H1 (cell line): ENCODE results near the gene SVEP1. TPM values are rescaled to one million over a fixed set of nuclear protein-coding genes. Genes with fewer than 3 reads are reported as not detected.

Source experiments
- CTCF ChIA-PET: fragments of 300-600 bp; sonication (Branson Sonifier 250); formaldehyde crosslinking; loops from one replicate; lab custom pipeline; 2021; ENCODE audit not compliant: partially characterized antibody; lab: Charles Lee
- POLR2A ChIA-PET: fragments of 300-600 bp; sonication (Branson Sonifier 250); formaldehyde crosslinking; loops from one replicate; lab custom pipeline; 2021; ENCODE audit warnings: inconsistent platforms; ENCODE audit not compliant: partially characterized antibody; lab: Charles Lee
- DNase-seq, 2 experiments: peaks; one replicate each; pipeline versions ENCODE4 v3.0.0 to v3.0.0-alpha.2; 2010 to 2022; ENCODE audit warnings: low spot score in 2 of 2, low read depth in 1 of 2, mixed read lengths in 1 of 2
- FAIRE-seq: peaks from 2 replicates; lab custom pipeline; 2011; peaks lifted over from hg19 to GRCh38; lab: Jason Lieb, UNC
- H2AFZ ChIP-seq: 2 replicates; pipeline ENCODE4 v1.8.1; 2012; ENCODE audit warnings: low read length, inconsistent platforms
- H2AK5ac ChIP-seq: 2 replicates; pipeline ENCODE4 v1.6.1; 2013; ENCODE audit warnings: low read depth, low read length
- H2BK120ac ChIP-seq: replicated peaks from 2 replicates; pipeline ENCODE3; 2013; ENCODE audit warnings: low read depth, low read length, inconsistent platforms
- H2BK12ac ChIP-seq: 2 replicates; pipeline ENCODE4 v1.6.1; 2013; ENCODE audit warnings: low read depth, low read length
- H2BK15ac ChIP-seq: 2 replicates; pipeline ENCODE4 v1.6.1; 2013; ENCODE audit warnings: low read length
- H2BK20ac ChIP-seq: 2 replicates; pipeline ENCODE4 v1.6.1; 2013; ENCODE audit warnings: low read length
- H2BK5ac ChIP-seq: 2 replicates; pipeline ENCODE4 v1.6.1; 2013; ENCODE audit warnings: low read depth, low read length
- H3K14ac ChIP-seq: 2 replicates; pipeline ENCODE4 v1.6.1; 2013; ENCODE audit warnings: inconsistent platforms; ENCODE audit not compliant: insufficient read length
- H3K18ac ChIP-seq: 2 replicates; pipeline ENCODE4 v1.6.1; 2013; ENCODE audit warnings: low read length; ENCODE audit errors: extremely low read depth
- H3K23ac ChIP-seq: 2 replicates; pipeline ENCODE4 v1.6.1; 2013; ENCODE audit warnings: inconsistent platforms; ENCODE audit not compliant: insufficient read length
- H3K23me2 ChIP-seq: 2 replicates; pipeline ENCODE4 v1.6.1; 2013; ENCODE audit warnings: low read depth, low read length
- H3K27ac ChIP-seq: 2 replicates; pipeline ENCODE4 v1.6.1; 2011; ENCODE audit warnings: low read depth, low read length, inconsistent platforms
- H3K27me3 ChIP-seq, 4 experiments: replicated peaks in 1 of 4; 1 replicate in 1 of 4; 2 replicates in 3 of 4; pipeline versions ENCODE4 v1.6.1 to v1.8.1; 2011 to 2013; ENCODE audit warnings: low read length in 3 of 4, mild to moderate bottlenecking in 3 of 4, inconsistent platforms in 2 of 4, mixed read lengths in 2 of 4, moderate library complexity in 1 of 4; ENCODE audit not compliant: control insufficient read depth in 3 of 4, insufficient read depth in 3 of 4; ENCODE audit errors: extremely low read depth in 1 of 4
- H3K36me3 ChIP-seq, 4 experiments: 2 replicates each; pipeline versions ENCODE4 v1.6.1 to v1.8.1; 2011 to 2013; ENCODE audit warnings: mild to moderate bottlenecking in 4 of 4, low read length in 3 of 4, moderate library complexity in 2 of 4, control low read depth in 1 of 4, inconsistent platforms in 1 of 4; ENCODE audit not compliant: insufficient read depth in 4 of 4, control insufficient read depth in 2 of 4
- H3K4ac ChIP-seq: replicated peaks from 2 replicates; pipeline ENCODE3; 2013; ENCODE audit warnings: low read length, low read depth, mixed read lengths, inconsistent platforms; ENCODE audit not compliant: insufficient read length
- H3K4me1 ChIP-seq, 4 experiments: replicated peaks in 1 of 4; 1 replicate in 1 of 4; 2 replicates in 3 of 4; pipeline versions ENCODE4 v1.6.1 to v1.8.1; 2011 to 2013; ENCODE audit warnings: low read length in 3 of 4, inconsistent platforms in 2 of 4, mixed read lengths in 1 of 4; ENCODE audit not compliant: insufficient read depth in 4 of 4, control insufficient read depth in 3 of 4
- H3K4me2 ChIP-seq, 2 experiments: 2 replicates each; pipeline versions ENCODE4 v1.6.1 to v1.8.1; 2011 to 2013; ENCODE audit warnings: low read depth in 2 of 2, low read length in 2 of 2, control low read depth in 1 of 2, inconsistent platforms in 1 of 2, mild to moderate bottlenecking in 1 of 2; ENCODE audit not compliant: insufficient read depth in 1 of 2
- H3K4me3 ChIP-seq, 4 experiments: fragments of 200-600, 300-600 bp in 1 of 4; sonication (generic), shearing (Covaris generic), sonication (Bioruptor Twin) in 1 of 4; 2 replicates each; pipeline versions ENCODE4 v1.5.1 to v1.8.1; 2011 to 2016; ENCODE audit warnings: low read length in 4 of 4, low read depth in 3 of 4, control low read depth in 2 of 4, inconsistent platforms in 2 of 4, mild to moderate bottlenecking in 2 of 4, mixed read lengths in 1 of 4, moderate library complexity in 1 of 4; ENCODE audit not compliant: insufficient read depth in 2 of 4; ENCODE audit errors: extremely low read depth in 1 of 4
- H3K56ac ChIP-seq: replicated peaks from 2 replicates; pipeline ENCODE3; 2013; ENCODE audit warnings: low read depth, mild to moderate bottlenecking, mixed read lengths, low read length, inconsistent platforms; ENCODE audit not compliant: insufficient read length
- H3K79me1 ChIP-seq: 2 replicates; pipeline ENCODE4 v1.6.1; 2013; ENCODE audit warnings: low read depth, low read length, control low read depth
- H3K79me2 ChIP-seq, 2 experiments: 2 replicates each; pipeline versions ENCODE4 v1.6.1 to v1.8.1; 2012 to 2013; ENCODE audit warnings: low read length in 2 of 2, mild to moderate bottlenecking in 2 of 2, inconsistent platforms in 1 of 2; ENCODE audit not compliant: insufficient read depth in 2 of 2, control insufficient read depth in 1 of 2
- H3K9ac ChIP-seq, 4 experiments: replicated peaks in 1 of 4; 1 replicate in 1 of 4; 2 replicates in 3 of 4; pipeline versions ENCODE4 v1.6.1 to v1.8.1; 2011 to 2013; ENCODE audit warnings: low read depth in 3 of 4, low read length in 3 of 4, control low read depth in 2 of 4, mild to moderate bottlenecking in 2 of 4, moderate library complexity in 2 of 4, inconsistent platforms in 1 of 4; ENCODE audit errors: extremely low read depth in 1 of 4
- H3K9me3 ChIP-seq, 2 experiments: 2 replicates each; pipeline versions ENCODE4 v1.6.1 to v1.8.1; 2012 to 2013; ENCODE audit warnings: mild to moderate bottlenecking in 2 of 2, moderate library complexity in 2 of 2, control low read depth in 1 of 2, inconsistent platforms in 1 of 2, low read depth in 1 of 2, low read length in 1 of 2, mixed read lengths in 1 of 2; ENCODE audit not compliant: insufficient read depth in 2 of 2
- H4K20me1 ChIP-seq, 2 experiments: replicated peaks in 1 of 2; 2 replicates each; pipeline versions ENCODE3 to v1.8.1; 2011 to 2013; ENCODE audit warnings: inconsistent platforms in 2 of 2, low read length in 2 of 2, mild to moderate bottlenecking in 1 of 2; ENCODE audit not compliant: insufficient read depth in 2 of 2, control insufficient read depth in 1 of 2
- H4K5ac ChIP-seq: 2 replicates; pipeline ENCODE4 v1.6.1; 2013; ENCODE audit warnings: low read length, low read depth, mixed read lengths, inconsistent platforms; ENCODE audit not compliant: insufficient read length
- H4K8ac ChIP-seq: 2 replicates; pipeline ENCODE4 v1.8.0; 2013; ENCODE audit warnings: mild to moderate bottlenecking, moderate library complexity, low read length, inconsistent platforms; ENCODE audit not compliant: insufficient read depth; ENCODE audit errors: extremely low read depth
- H4K91ac ChIP-seq: replicated peaks from 2 replicates; pipeline ENCODE3; 2013; ENCODE audit warnings: low read length, mixed read lengths, inconsistent platforms; ENCODE audit not compliant: insufficient read length
- BCL11A ChIP-seq, 2 experiments: IDR thresholded peaks; one replicate each; pipeline ENCODE4 v1.6.1; 2011; ENCODE audit warnings: low read depth in 2 of 2, low read length in 2 of 2, mild to moderate bottlenecking in 2 of 2
- HDAC6 ChIP-seq: IDR thresholded peaks from one replicate; pipeline ENCODE4 v1.7.1; 2012; ENCODE audit warnings: low read depth, mild to moderate bottlenecking, inconsistent platforms, low read length, moderate library complexity
- POLR2AphosphoS5 ChIP-seq: IDR thresholded peaks from 2 replicates; pipeline ENCODE4 v1.6.1; 2011; ENCODE audit warnings: low read depth, low read length
- SAP30 ChIP-seq: fragments of 300-600 bp; sonication (generic); IDR thresholded peaks from 2 replicates; pipeline ENCODE4 v1.7.1; 2012; ENCODE audit warnings: low read length, moderate library complexity, mild to moderate bottlenecking, inconsistent platforms; ENCODE audit not compliant: insufficient read depth, insufficient replicate concordance
- SRF ChIP-seq: IDR thresholded peaks from 2 replicates; pipeline ENCODE4 v1.6.1; 2011; ENCODE audit warnings: mild to moderate bottlenecking, low read depth, low read length, moderate library complexity
- YY1 ChIP-seq: IDR thresholded peaks from 2 replicates; pipeline ENCODE4 v1.6.1; 2011; ENCODE audit warnings: low read depth, mild to moderate bottlenecking, low read length
- WGBS, 2 experiments: shearing (Covaris generic) in 1 of 2; methylation state at CpG; one replicate each; pipeline versions ENCODE4 v1.1.6 to v1.1.7; 2013 to 2015; ENCODE audit warnings: low lambda C conversion rate in 2 of 2, mixed read lengths in 2 of 2, inconsistent platforms in 1 of 2, low coverage in 1 of 2, missing lambda C conversion rate in 1 of 2; ENCODE audit not compliant: insufficient replicate concordance in 2 of 2, insufficient coverage in 1 of 2, insufficient read length in 1 of 2; ENCODE audit errors: extremely low coverage in 1 of 2, missing lambda C conversion rate in 1 of 2; 5-methylcytosine and 5-hydroxymethylcytosine counted together
- polyA plus RNA-seq, 7 experiments: library from polyadenylated mRNA; depleted of rRNA in 3 of 7; stranded (reverse) in 5 of 7; unstranded in 2 of 7; fragments of >200 nt in 5 of 7; fragments of 200-250 nt in 2 of 7; gene quantifications; 1 replicate in 5 of 7; 2 replicates in 1 of 7; 4 replicates in 1 of 7; pipeline versions ENCODE4 v1.2.1 to v1.2.3, GENCODE V29; 2011 to 2013; ENCODE audit warnings: missing spikeins in 2 of 7, mixed read lengths in 2 of 7
- total RNA-seq: library from RNA; stranded (reverse); fragmentation: NEBNext Ultra II Directional; extraction: Animal tissue kit (Norgen Biotek cat#: 25700); gene quantifications from 2 replicates; pipeline ENCODE4 v1.2.1, GENCODE V29; 2021
- TF ChIP-seq, protein P1 (sequence below), 3 experiments: IDR thresholded peaks; 1 replicate in 2 of 3; 2 replicates in 1 of 3; pipeline versions ENCODE4 v1.5.1 to v1.6.1; 2011; ENCODE audit warnings: low read length in 3 of 3, mild to moderate bottlenecking in 3 of 3, inconsistent platforms in 2 of 3, low read depth in 1 of 3, moderate library complexity in 1 of 3; ENCODE audit not compliant: insufficient read depth in 1 of 3; ENCODE audit errors: control extremely low read depth in 1 of 3
- TF ChIP-seq, protein P2 (sequence below): IDR thresholded peaks from 2 replicates; pipeline ENCODE4 v1.6.1; 2012; ENCODE audit warnings: inconsistent platforms

SVEP1 gene
- total and polyA plus RNA-seq, 2 of the 8 experiments (the other 6 are each of a cell fraction or from before 2014, with no cell fraction given): 0.11 to 0.37 TPM

DNA sequence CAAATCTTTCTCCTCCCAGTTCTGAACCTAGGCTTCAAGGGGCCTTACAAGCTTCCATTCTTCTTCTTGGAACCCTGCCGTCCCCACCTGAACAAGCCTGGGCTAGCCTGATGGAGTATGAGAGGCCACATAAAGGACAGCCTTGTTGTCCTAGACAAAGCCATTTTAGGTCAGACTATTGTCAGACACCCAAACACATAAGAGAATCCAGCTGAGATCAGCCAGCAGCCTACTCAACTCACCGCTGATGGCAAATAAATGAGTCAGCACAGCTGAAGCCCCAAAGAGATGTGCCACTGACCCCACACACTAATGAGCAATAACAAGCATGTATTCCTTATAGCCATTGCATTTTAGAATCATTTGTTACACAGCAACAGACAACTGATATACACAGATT, 33.8 kb downstream of the SVEP1 start:
- Histone ChIP-seq H3K79me1 (no peaks in the 10 kb centered on the region), H3K23ac (no peak overlapping the region), H3K18ac (no peak overlapping the region), H2BK12ac (no peak overlapping the region), H4K5ac (no peak overlapping the region), H3K4me1 (peaks cover 0 to 5% (median 2%) of the 10 kb centered on the region in 4 experiments; a peak in 3 of 7 replicates), H3K4me2 (no peak overlapping the region), H3K56ac (no peak overlapping the region), H2AFZ (no peak overlapping the region), H3K79me2 (no peaks in the 10 kb centered on the region), H3K4ac (no peak overlapping the region), H4K20me1 (no peaks in the 10 kb centered on the region), H3K14ac (no peak overlapping the region), H3K27me3 (no peaks in the 10 kb centered on the region), H2BK120ac (no peak overlapping the region), H2BK20ac (peak overlapping the region; percentile 26; the same call in 1 of the 2 replicates), H4K8ac (no peak overlapping the region), H2BK5ac (peak overlapping the region; percentile 47; the same call in 1 of the 2 replicates), H3K36me3 (no peaks in the 10 kb centered on the region; a peak in 1 of 8 replicates), H3K9ac (no peak overlapping the region), H2AK5ac (no peak overlapping the region), H2BK15ac (no peak overlapping the region), H3K4me3 (no peak overlapping the region), H3K27ac (no peak overlapping the region), H3K23me2 (no peaks in the 10 kb centered on the region; the same call in 1 of the 2 replicates), H4K91ac (no peak overlapping the region), H3K9me3 (no peaks in the 10 kb centered on the region)
- no peak for TF ChIP-seq POLR2AphosphoS5
- TF ChIP-seq, protein P1, sequence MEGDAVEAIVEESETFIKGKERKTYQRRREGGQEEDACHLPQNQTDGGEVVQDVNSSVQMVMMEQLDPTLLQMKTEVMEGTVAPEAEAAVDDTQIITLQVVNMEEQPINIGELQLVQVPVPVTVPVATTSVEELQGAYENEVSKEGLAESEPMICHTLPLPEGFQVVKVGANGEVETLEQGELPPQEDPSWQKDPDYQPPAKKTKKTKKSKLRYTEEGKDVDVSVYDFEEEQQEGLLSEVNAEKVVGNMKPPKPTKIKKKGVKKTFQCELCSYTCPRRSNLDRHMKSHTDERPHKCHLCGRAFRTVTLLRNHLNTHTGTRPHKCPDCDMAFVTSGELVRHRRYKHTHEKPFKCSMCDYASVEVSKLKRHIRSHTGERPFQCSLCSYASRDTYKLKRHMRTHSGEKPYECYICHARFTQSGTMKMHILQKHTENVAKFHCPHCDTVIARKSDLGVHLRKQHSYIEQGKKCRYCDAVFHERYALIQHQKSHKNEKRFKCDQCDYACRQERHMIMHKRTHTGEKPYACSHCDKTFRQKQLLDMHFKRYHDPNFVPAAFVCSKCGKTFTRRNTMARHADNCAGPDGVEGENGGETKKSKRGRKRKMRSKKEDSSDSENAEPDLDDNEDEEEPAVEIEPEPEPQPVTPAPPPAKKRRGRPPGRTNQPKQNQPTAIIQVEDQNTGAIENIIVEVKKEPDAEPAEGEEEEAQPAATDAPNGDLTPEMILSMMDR (IDR thresholded peaks at IDR 0.05; ENCODE audit: control extremely low read depth in 1 of 3, insufficient read depth in 1 of 3, low read depth in 1 of 3, low read length in 3 of 3): no peak
- no peak for TF ChIP-seq YY1
- TF ChIP-seq BCL11A (IDR thresholded peaks at IDR 0.05; ENCODE audit: low read depth in 2 of 2, low read length in 2 of 2): no peak
- TF ChIP-seq HDAC6: no peak
- TF ChIP-seq SRF: no peak
- TF ChIP-seq, protein P2, sequence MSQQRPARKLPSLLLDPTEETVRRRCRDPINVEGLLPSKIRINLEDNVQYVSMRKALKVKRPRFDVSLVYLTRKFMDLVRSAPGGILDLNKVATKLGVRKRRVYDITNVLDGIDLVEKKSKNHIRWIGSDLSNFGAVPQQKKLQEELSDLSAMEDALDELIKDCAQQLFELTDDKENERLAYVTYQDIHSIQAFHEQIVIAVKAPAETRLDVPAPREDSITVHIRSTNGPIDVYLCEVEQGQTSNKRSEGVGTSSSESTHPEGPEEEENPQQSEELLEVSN: no peak
- no peak for TF ChIP-seq SAP30
- ChIA-PET POLR2A (no interaction called here), CTCF (no interaction called here)
- DNase-seq (no peak), FAIRE-seq (no peak)
- 92% methylated on average over 2 of the region's 2 CpGs; no CpG with 5 or more reads in 1 of the 2 experiments for WGBS, 2 experiments
